ENCODE data around the gene DUSP8. TPM values are rescaled to one million over a fixed set of nuclear protein-coding genes. Genes with fewer than 3 reads are reported as not detected.

The DUSP8 gene
- total RNA-seq, 1 donor from 2014 or later, result 18.0 TPM

- no peak overlapping the region for H3K4me3 ChIP-seq
- no peak overlapping the region for H3K27ac ChIP-seq
- TF ChIP-seq CTCF (IDR thresholded peaks at IDR 0.05), result no peak
- H3K9me3 ChIP-seq, result no peaks in the 10 kb centered on the region
- H3K36me3 ChIP-seq, result no peaks in the 10 kb centered on the region
- ATAC-seq (no peak), DNase-seq (no peak)
- H3K4me1 ChIP-seq, result peaks cover 7% of the 10 kb centered on the region
- intact Hi-C loops (cut with DNase I), result no loop called here
- H3K27me3 ChIP-seq, result peaks cover 15% of the 10 kb centered on the region
Measured at GRCh38 chr11:1541474-1542204, 30.4 kb downstream of the DUSP8 start.

GRCh38 chr11:1540074-1540473 lies 32.0 kb downstream of the DUSP8 start:
- intact Hi-C loops (cut with DNase I), result no loop called here
- ATAC-seq (no peak), DNase-seq (no peak)
- Histone ChIP-seq H3K27me3 (peaks cover 5% of the 10 kb centered on the region), H3K9me3 (no peaks in the 10 kb centered on the region), H3K36me3 (peaks cover 6% of the 10 kb centered on the region), H3K4me1 (peaks cover 7% of the 10 kb centered on the region), H3K27ac (no peak overlapping the region), H3K4me3 (no peak overlapping the region)
- TF ChIP-seq CTCF (IDR thresholded peaks at IDR 0.05), result no peak

- no peak for TF ChIP-seq CTCF (IDR thresholded peaks at IDR 0.05)
- Histone ChIP-seq H3K27me3 (no peaks in the 10 kb centered on the region), H3K36me3 (peaks cover 6% of the 10 kb centered on the region), H3K27ac (no peak overlapping the region), H3K9me3 (no peaks in the 10 kb centered on the region), H3K4me3 (no peak overlapping the region), H3K4me1 (peaks cover 18% of the 10 kb centered on the region)
- ATAC-seq (no peak), DNase-seq (no peak)
- intact Hi-C loops (cut with DNase I), result no loop called here
Measured at GRCh38 chr11:1538153-1538552, 33.9 kb downstream of the DUSP8 start.

- no peak overlapping the region for H3K27ac ChIP-seq
- intact Hi-C loops (cut with DNase I), result no loop called here
Measured at GRCh38 chr11:1536065-1536843, 35.8 kb downstream of the DUSP8 start.

GRCh38 chr11:1534682-1535081 lies 37.4 kb downstream of the DUSP8 start:
- Histone ChIP-seq H3K4me1 (peaks cover 38% of the 10 kb centered on the region), H3K9me3 (no peaks in the 10 kb centered on the region), H3K27me3 (no peaks in the 10 kb centered on the region), H3K27ac (no peak overlapping the region), H3K36me3 (peaks cover 14% of the 10 kb centered on the region), H3K4me3 (no peak overlapping the region)
- intact Hi-C loops (cut with DNase I), result no loop called here
- no peak for TF ChIP-seq CTCF (IDR thresholded peaks at IDR 0.05)
- ATAC-seq, result no peak
- DNase-seq, result no peak

More at GRCh38 chr11:1536065-1536843, 35.8 kb downstream of the DUSP8 start:
- Histone ChIP-seq H3K4me3 (no peak overlapping the region), H3K9me3 (no peaks in the 10 kb centered on the region), H3K27me3 (no peaks in the 10 kb centered on the region), H3K4me1 (peaks cover 34% of the 10 kb centered on the region), H3K36me3 (peaks cover 14% of the 10 kb centered on the region)
- ATAC-seq (no peak), DNase-seq (no peak)
- no peak for TF ChIP-seq CTCF (IDR thresholded peaks at IDR 0.05)
